ENCODE data around the gene PLA2G6.

DNA sequence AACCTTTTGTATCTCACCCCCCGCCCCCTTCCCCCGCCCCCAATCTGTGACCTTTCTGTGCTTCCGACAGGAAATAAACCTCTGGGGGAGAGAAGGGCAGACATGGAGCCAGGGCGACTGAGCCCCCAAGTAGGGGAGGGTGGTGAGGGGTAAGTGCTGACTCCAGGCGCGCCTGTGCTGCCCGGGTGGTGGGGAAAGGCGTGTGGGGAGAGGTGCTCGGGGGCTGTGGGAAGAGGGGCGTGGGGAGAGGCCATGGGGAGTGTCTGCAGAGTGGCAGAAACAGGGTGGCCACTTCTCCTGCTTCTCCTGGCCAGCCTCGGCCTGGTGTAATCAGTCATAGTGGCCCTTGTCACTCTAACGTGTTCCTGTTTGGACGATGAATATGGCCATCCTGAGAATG is 105.7 kb downstream of the PLA2G6 start:
- no peak for TF ChIP-seq CTCF (conservative IDR thresholded peaks at IDR 0.05)
- TF ChIP-seq EZH2 (IDR thresholded peaks at IDR 0.05; ENCODE audit: low read depth): no peak
